IMR-90 (cell line): ENCODE data around the gene ONECUT1. TPM values are rescaled to one million over a fixed set of nuclear protein-coding genes. Genes with fewer than 3 reads are reported as not detected.
A peak's percentile ranks its signal among the peaks of the same experiment; 100 is the strongest.

ENCODE experiments used
- ATAC-seq: fragments of 200-7000 bp; cut with Tn5 transposase; 2 replicates; pipeline ENCODE4 v1.9.1; 2020; ENCODE audit warnings: low read depth, mild to moderate bottlenecking, moderate library complexity
- BruUV-seq: library from RNA; stranded (reverse); fragments of 400-500 nt; replicated peaks from 2 replicates; lab custom pipeline; 2021; lab: Mats Ljungman, UMichigan
- CTCF ChIA-PET: fragments of 300-600 bp; formaldehyde crosslinking; extraction: SDS; loops from one replicate; lab custom pipeline; 2021; ENCODE audit warnings: antibody characterized with exemption; lab: Yijun Ruan, JAX
- POLR2A ChIA-PET: fragments of 300-600 bp; sonication (Branson Sonifier 250); formaldehyde crosslinking; loops from one replicate; lab custom pipeline; 2022; ENCODE audit warnings: antibody characterized with exemption; ENCODE audit not compliant: unreplicated experiment; lab: Charles Lee
- DNase-seq: peaks from one replicate; pipeline ENCODE4 v3.0.0; 2013
- H2AFZ ChIP-seq: replicated peaks from 2 replicates; pipeline ENCODE3; 2013; ENCODE audit warnings: low read length, mild to moderate bottlenecking; ENCODE audit not compliant: poor library complexity
- H2AK5ac ChIP-seq: 2 replicates; pipeline ENCODE4 v1.6.1; 2013; ENCODE audit warnings: low read depth, low read length, inconsistent platforms
- H2AK9ac ChIP-seq: replicated peaks from 2 replicates; pipeline ENCODE3; 2013; ENCODE audit warnings: mild to moderate bottlenecking, low read depth, low read length, moderate library complexity; ENCODE audit not compliant: poor library complexity
- H2BK120ac ChIP-seq: 2 replicates; pipeline ENCODE4 v1.6.1; 2013; ENCODE audit warnings: low read depth, low read length, inconsistent platforms
- H2BK15ac ChIP-seq: 3 replicates; pipeline ENCODE4 v1.6.1; 2013; ENCODE audit warnings: low read depth, low read length, inconsistent platforms
- H2BK20ac ChIP-seq: 2 replicates; pipeline ENCODE4 v1.6.1; 2013; ENCODE audit warnings: low read depth, mild to moderate bottlenecking, inconsistent platforms, low read length, moderate library complexity
- H2BK5ac ChIP-seq: 2 replicates; pipeline ENCODE4 v1.6.1; 2013; ENCODE audit warnings: mild to moderate bottlenecking, low read depth, low read length, inconsistent platforms; ENCODE audit not compliant: poor library complexity, severe bottlenecking
- H3K14ac ChIP-seq: replicated peaks from 2 replicates; pipeline ENCODE4 v1.6.1; 2013; ENCODE audit warnings: low read depth, low read length, inconsistent platforms
- H3K18ac ChIP-seq: 2 replicates; pipeline ENCODE4 v1.6.1; 2013; ENCODE audit warnings: low read depth, low read length, control low read depth
- H3K23ac ChIP-seq: 2 replicates; pipeline ENCODE4 v1.6.1; 2013; ENCODE audit warnings: low read depth, low read length, inconsistent platforms
- H3K27ac ChIP-seq: 2 replicates; pipeline ENCODE4 v1.5.1; 2013; ENCODE audit warnings: mild to moderate bottlenecking, control low read depth, low read length; ENCODE audit not compliant: insufficient read depth
- H3K27me3 ChIP-seq: 2 replicates; pipeline ENCODE4 v1.6.1; 2013; ENCODE audit warnings: low read length; ENCODE audit not compliant: control insufficient read depth, insufficient read depth
- H3K36me3 ChIP-seq: 2 replicates; pipeline ENCODE4 v1.6.1; 2013; ENCODE audit warnings: low read length, mixed read lengths; ENCODE audit not compliant: control insufficient read depth, insufficient read depth
- H3K4ac ChIP-seq: 2 replicates; pipeline ENCODE4 v1.6.1; 2013; ENCODE audit warnings: low read depth, low read length, inconsistent platforms
- H3K4me1 ChIP-seq: 2 replicates; pipeline ENCODE4 v1.6.1; 2013; ENCODE audit warnings: low read length, mixed read lengths; ENCODE audit not compliant: control insufficient read depth, insufficient read depth
- H3K4me2 ChIP-seq: 2 replicates; pipeline ENCODE4 v1.6.1; 2013; ENCODE audit warnings: low read depth, mild to moderate bottlenecking, control low read depth, low read length, moderate library complexity
- H3K4me3 ChIP-seq: 2 replicates; pipeline ENCODE4 v1.5.1; 2013; ENCODE audit warnings: low read depth, mild to moderate bottlenecking, control low read depth, low read length, moderate library complexity; ENCODE audit not compliant: insufficient read depth
- H3K56ac ChIP-seq: 2 replicates; pipeline ENCODE4 v1.6.1; 2013; ENCODE audit warnings: low read length, inconsistent platforms; ENCODE audit not compliant: insufficient read depth; ENCODE audit errors: extremely low read depth
- H3K79me1 ChIP-seq, 2 experiments: 2 replicates each; pipeline ENCODE4 v1.6.1; 2013; ENCODE audit warnings: low read length in 2 of 2, inconsistent platforms in 1 of 2, low read depth in 1 of 2
- H3K9ac ChIP-seq: 2 replicates; pipeline ENCODE4 v1.6.1; 2013; ENCODE audit warnings: low read depth, low read length, control low read depth
- H3K9me1 ChIP-seq: 2 replicates; pipeline ENCODE4 v1.6.1; 2013; ENCODE audit warnings: low read length, inconsistent platforms; ENCODE audit not compliant: insufficient read depth
- H3K9me3 ChIP-seq: 2 replicates; pipeline ENCODE4 v1.6.1; 2013; ENCODE audit warnings: low read length; ENCODE audit not compliant: control insufficient read depth, insufficient read depth
- H4K20me1 ChIP-seq: 2 replicates; pipeline ENCODE4 v1.6.1; 2013; ENCODE audit warnings: low read length, inconsistent platforms; ENCODE audit not compliant: insufficient read depth
- H4K5ac ChIP-seq: 2 replicates; pipeline ENCODE4 v1.6.1; 2013; ENCODE audit warnings: mild to moderate bottlenecking, low read depth, low read length, control low read depth
- H4K8ac ChIP-seq, 2 experiments: 2 replicates each; pipeline ENCODE4 v1.6.1; 2013; ENCODE audit warnings: low read depth in 2 of 2, low read length in 2 of 2, control low read depth in 1 of 2, inconsistent platforms in 1 of 2
- H4K91ac ChIP-seq: 2 replicates; pipeline ENCODE4 v1.6.1; 2013; ENCODE audit warnings: low read depth, low read length, inconsistent platforms; ENCODE audit not compliant: insufficient read depth
- BHLHE40 ChIP-seq: fragments of 150-350 bp; IDR thresholded peaks from 2 replicates; pipeline ENCODE4 v1.6.1; 2016; ENCODE audit warnings: mild to moderate bottlenecking, low read depth, low read length
- NFE2L2 ChIP-seq: fragments of 150-350 bp; IDR thresholded peaks from 2 replicates; pipeline ENCODE4 v1.6.1; 2016; ENCODE audit warnings: low read depth, mild to moderate bottlenecking, low read length
- RCOR1 ChIP-seq: IDR thresholded peaks from 2 replicates; pipeline ENCODE4 v1.6.1; 2012; ENCODE audit warnings: mild to moderate bottlenecking, low read length, improper control_type of control experiment; ENCODE audit not compliant: insufficient replicate concordance
- RFX5 ChIP-seq: IDR thresholded peaks from 2 replicates; pipeline ENCODE4 v1.8.0; 2012; ENCODE audit warnings: low read depth, mild to moderate bottlenecking, low read length, moderate library complexity
- SMC3 ChIP-seq: fragments of 150-350 bp; IDR thresholded peaks from 2 replicates; pipeline ENCODE4 v1.6.1; 2016; ENCODE audit warnings: low read depth, mild to moderate bottlenecking, antibody characterized with exemption, low read length, moderate library complexity
- WGBS, 2 experiments: methylation state at CpG; one replicate each; pipeline versions ENCODE4 v1.1.5 to v1.1.7; 2013; ENCODE audit warnings: missing lambda C conversion rate in 2 of 2; ENCODE audit not compliant: insufficient read length in 1 of 2; ENCODE audit errors: extremely low coverage in 2 of 2; 5-methylcytosine and 5-hydroxymethylcytosine counted together
- dilution Hi-C: fragments of 300-500 bp; cut with HindIII; formaldehyde crosslinking; loops from one replicate; pipeline ENCODE4 v1.14.3; 2018; ENCODE audit warnings: low sequenced_read_pairs; ENCODE audit not compliant: unreplicated experiment
- in situ Hi-C: fragments of 300-500 bp; cut with MboI; formaldehyde crosslinking; loops from 3 replicates; pipeline ENCODE4 v1.14.3; 2019; ENCODE audit warnings: low sequenced_read_pairs, inconsistent platforms, mixed read lengths
- intact Hi-C: fragments of 100-400 bp; cut with micrococcal nuclease; formaldehyde crosslinking; loops from 2 replicates; pipeline ENCODE4 v1.10.0; 2022
- polyA plus RNA-seq, 3 experiments: library from polyadenylated mRNA; depleted of rRNA; stranded (reverse); fragments of >200 nt; gene quantifications; 2 replicates each; pipeline ENCODE4 v1.2.3, GENCODE V29; 2012; ENCODE audit warnings: low replicate concordance in 1 of 3
- total RNA-seq: library from RNA; depleted of rRNA; stranded (reverse); fragments of >200 nt; gene quantifications from 2 replicates; pipeline ENCODE4 v1.2.3, GENCODE V29; 2012

Gene ONECUT1
- total and polyA plus RNA-seq, 2 of the 4 experiments (the other 2 are of a cell fraction): not detected

- H2AK5ac ChIP-seq: no peak overlapping the region
- H2BK120ac ChIP-seq: no peak overlapping the region
- dilution Hi-C loops (no loop called here), intact Hi-C loops (loop anchor here (5.0 to 10.0 kb wide), 2 partner anchors 165 to 398 kb away; partner anchors contain the start of gene ARPP19), in situ Hi-C loops (loop anchor here (10.0 kb wide), 1 partner anchor 395 kb away; no protein-coding TSS in a partner anchor)
- peak; percentile 8 for DNase-seq
- no peak overlapping the region for H3K14ac ChIP-seq
- no peak overlapping the region for H4K5ac ChIP-seq
- no peaks in the 10 kb centered on the region for H3K9me1 ChIP-seq
- H2BK5ac ChIP-seq: no peak overlapping the region
- no peaks in the 10 kb centered on the region for H3K9me3 ChIP-seq
- no peak overlapping the region for H3K9ac ChIP-seq
- H3K4me3 ChIP-seq: no peak overlapping the region
- no peak overlapping the region for H3K18ac ChIP-seq
- no peaks in the 10 kb centered on the region for H3K27me3 ChIP-seq
- no peak overlapping the region for H3K4me2 ChIP-seq
- H4K8ac ChIP-seq: no peak overlapping the region
- no peak overlapping the region for H3K27ac ChIP-seq
- no peak overlapping the region for H2AFZ ChIP-seq
- no peaks in the 10 kb centered on the region for H3K4me1 ChIP-seq
- H2BK20ac ChIP-seq: no peak overlapping the region
- WGBS, 2 experiments: no CpG with 5 or more reads among the region's 4 CpGs
- no peaks in the 10 kb centered on the region for H3K36me3 ChIP-seq
- BruUV-seq: no TSS peak
- H4K20me1 ChIP-seq: no peaks in the 10 kb centered on the region
- CTCF ChIA-PET: no interaction called here
- H2BK15ac ChIP-seq: no peak overlapping the region
- H4K91ac ChIP-seq: no peak overlapping the region
- no peak overlapping the region for H3K4ac ChIP-seq
- TF ChIP-seq NFE2L2 (no peak), SMC3 (no peak), RFX5 (no peak), BHLHE40 (peak; percentile 65; the same call in 1 of the 2 replicates), RCOR1 (no peak)
- POLR2A ChIA-PET: no interaction called here
- ATAC-seq: no peak; the same call in 1 of the 2 replicates
- no peak overlapping the region for H3K56ac ChIP-seq
- no peak overlapping the region for H3K23ac ChIP-seq
- no peak overlapping the region for H2AK9ac ChIP-seq
- H3K79me1 ChIP-seq: no peaks in the 10 kb centered on the region
Observed at GRCh38 chr15:52730173-52730572, 60.0 kb downstream of the ONECUT1 start.
